HG03045 (cell line): ENCODE measurements around the gene SOX1.

Experiments used
- ATAC-seq: cut with Tn5 transposase; IDR thresholded peaks from one replicate; pipeline ENCODE4 v1.9.1; 2021; ENCODE audit warnings: mild to moderate bottlenecking, moderate library complexity; ENCODE audit not compliant: unreplicated experiment

Gene SOX1

DNA sequence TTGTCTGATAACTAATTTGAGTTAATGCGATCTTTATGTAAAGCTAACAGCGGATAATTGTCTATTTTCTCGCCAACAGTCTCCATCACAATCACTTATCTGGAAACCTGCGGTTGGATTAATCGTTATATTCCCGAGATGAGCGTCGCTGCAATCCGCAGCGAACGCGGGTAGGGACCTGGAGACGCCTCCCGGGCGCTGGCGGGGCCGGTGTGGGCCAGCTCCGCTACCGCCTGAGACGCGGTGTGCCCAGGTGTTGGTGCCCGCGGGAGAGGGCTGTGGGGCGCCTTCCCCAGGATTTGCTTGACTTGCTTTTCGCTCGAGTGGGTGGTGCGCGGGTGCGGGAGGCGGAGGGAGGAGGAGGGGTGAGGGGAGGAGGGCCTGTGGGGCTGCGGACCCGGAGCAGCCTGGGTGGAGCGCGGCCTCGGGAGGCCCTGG lies 38.3 kb downstream of the SOX1 start:
- no peak for ATAC-seq

DNA sequence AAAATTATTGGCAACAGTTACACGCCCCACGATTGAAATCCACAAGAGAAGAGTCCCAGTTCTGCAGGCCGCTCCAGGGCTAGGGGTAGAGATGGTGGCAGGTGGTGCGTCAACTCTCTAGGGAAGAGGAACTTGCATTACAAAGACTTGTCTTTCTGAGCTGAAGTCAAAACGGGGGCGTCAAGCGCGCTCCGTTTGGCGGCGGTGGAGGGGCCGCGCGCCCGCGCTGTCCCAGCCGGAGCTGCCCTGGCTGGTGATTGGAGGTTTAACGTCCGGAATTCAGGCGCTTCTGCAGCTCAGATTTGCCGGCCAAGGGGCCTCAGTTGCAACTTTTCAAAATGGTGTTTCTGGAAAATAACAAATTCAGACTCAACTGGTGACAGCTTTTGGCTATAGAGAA lies 38.9 kb downstream of the SOX1 start:
- ATAC-seq = no peak

DNA sequence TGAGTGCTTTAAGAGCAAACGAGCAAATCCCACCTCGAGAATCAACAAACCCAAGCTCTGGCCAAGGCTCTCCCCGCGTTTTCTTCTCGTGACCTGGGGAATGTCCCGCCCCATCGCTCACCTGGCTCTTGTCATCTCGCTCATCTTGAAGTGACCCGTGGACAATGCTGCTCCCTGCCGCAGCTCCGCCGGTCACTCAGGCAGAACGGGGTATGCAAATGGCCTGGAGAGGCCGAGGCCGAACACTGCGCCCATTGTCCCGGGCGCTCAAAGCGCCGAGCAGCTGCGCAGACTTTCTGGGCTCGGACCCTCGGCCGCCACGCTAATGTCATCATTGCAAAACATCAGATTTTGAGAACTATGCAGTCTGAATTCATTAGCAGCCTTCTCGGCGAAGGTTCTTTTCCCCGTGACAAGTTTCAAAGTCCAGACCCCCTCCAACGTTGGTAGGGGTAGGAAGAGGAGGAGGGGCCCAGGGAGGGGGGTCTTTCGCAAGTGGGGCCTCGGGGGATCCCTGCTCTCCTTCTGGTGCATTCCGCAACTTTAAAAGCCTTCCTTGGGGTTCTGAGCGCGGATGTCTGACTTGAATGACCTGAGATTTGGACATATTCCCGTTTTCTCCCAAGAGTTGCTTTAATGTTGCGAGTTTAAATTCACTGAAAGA lies 39.7 kb downstream of the SOX1 start:
- no peak for ATAC-seq

DNA sequence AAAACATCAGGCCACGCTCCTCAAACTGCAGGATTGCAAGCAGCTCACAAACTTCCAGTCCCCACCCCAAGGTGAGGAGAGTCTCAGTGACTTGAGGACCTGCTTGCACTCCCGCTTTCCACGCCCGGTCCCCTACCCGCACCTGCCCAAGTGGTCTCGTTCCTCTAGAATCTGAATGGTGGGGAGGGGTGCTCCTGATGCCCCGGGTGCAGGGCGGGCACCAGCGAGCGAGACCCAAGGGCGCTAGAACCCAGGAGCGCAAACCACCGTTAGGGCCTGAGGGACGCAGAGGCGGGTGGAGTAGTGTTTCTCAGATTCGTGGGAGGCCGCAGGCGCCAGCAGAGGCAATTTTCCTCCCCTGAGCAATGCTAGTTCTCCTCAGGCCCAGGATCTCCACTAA lies 40.3 kb downstream of the SOX1 start:
- no peak for ATAC-seq

DNA sequence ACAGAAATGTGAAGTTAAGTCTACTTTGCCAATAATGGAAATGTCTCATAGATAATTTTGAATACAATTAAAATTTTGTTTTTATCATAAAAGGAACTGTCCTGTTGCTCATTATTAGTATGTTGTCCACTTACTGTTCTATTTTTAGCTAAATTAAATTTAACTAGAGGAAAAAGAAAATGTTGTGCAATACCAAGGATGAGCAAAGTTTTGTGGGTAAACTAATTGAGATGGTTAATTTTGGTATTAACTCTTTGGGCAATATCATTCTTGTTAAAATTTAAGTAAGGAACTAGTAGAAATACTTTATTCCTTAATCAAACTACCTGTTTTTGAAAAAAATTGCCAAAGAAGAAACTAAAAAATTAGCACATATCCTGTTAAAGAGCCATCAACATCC lies 43.5 kb downstream of the SOX1 start:
- no peak for ATAC-seq

DNA sequence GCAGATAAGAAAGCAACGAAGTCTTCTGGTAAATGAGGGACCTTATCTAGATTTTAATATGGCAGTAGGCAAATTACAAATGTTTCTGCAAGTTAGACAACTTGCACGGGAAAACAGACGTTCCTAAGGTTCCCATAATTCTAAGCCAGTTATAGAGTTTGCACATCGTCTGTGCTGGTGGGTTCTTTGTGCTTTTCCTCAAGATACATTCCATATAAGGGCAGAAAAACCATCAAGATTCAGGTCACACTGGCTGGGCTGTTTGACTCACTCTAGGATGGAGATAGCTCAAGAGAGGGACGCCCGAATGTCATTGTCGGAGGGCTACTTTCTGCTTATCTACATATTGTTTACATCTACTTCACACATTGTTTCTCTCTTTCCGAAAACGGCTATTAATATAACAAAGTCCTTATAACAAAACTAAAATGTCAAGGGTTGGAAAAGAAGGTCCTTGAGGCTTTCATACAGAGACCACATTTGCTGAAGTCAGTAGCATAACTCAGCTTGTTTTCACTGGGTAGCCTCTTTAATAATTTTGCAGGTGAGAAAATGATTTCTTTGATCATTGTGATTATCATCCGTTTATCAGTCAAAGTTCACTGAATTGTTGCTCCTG lies 44.4 kb downstream of the SOX1 start:
- no peak for ATAC-seq

DNA sequence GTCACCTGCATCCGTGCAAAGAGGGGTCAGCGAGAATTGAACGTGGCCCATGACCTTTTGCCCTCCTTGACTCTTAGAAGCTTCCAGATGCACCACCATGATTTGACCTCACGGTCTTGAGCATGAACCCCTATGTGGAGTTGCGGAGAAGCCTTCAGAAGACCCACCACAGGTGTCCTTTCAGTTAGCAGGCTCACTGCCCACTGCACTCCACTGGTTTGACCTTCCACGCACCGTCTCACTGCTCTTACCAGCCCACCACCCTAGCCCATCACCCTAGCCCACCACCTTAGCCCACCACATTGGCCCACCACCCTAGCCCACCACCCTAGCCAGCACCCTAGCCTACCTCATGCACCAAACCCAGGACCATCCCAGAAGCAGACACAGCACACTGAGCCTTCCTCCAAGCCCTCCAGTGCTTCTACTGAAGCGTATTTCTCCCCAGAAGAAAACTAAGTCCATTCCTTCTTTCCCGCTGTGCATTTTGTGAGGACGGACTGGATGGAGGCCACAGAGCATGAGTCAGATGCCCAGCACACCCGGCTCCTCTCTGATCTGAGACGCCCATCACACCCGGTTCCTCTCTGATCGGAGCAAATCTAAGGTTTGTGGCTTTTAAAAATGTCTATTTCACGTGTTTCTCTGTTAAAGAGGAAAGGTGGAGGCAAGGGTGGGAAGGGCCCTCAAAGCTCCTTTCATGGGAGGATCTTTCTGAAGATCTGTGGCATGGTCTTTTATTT lies 45.8 kb downstream of the SOX1 start:
- no peak for ATAC-seq

DNA sequence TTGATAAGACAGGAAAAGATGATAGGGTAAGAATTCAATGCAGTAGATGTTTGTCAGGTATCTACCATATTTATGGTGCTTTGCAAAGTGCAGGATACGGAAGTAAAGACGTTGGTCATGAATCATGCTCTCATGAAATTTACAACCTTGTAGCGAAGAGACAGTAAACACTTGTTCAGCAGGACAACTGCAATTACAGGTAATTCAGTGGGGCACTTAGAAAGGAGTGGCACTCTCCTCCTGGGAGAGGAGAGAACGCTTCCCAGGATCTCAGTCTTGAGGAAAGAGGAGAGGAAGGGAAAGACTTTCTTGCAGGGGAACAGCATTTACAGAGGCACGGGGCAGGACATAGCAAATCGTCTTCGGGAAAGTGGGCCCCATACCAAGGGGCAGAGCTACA lies 46.4 kb downstream of the SOX1 start:
- no peak for ATAC-seq

DNA sequence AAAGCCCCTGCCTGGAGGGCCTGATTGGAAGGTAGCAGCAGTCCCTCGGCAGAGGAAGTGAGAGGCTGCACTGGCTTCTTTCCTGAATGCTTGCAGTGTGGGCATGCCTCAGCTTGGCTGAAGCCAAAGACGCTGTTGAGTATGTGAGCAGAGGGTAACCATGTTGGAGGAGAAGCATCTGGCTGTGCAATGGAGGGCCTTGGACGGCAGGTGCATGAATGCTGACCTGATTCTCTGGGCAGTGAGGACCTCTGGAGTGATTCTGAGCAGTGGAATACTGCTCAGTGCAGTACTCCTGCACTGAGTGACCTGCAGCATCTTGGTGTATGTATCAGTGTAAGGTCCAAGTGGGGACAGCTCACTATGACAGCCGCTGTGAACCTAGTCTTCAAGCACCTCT lies 46.9 kb downstream of the SOX1 start:
- ATAC-seq = no peak

DNA sequence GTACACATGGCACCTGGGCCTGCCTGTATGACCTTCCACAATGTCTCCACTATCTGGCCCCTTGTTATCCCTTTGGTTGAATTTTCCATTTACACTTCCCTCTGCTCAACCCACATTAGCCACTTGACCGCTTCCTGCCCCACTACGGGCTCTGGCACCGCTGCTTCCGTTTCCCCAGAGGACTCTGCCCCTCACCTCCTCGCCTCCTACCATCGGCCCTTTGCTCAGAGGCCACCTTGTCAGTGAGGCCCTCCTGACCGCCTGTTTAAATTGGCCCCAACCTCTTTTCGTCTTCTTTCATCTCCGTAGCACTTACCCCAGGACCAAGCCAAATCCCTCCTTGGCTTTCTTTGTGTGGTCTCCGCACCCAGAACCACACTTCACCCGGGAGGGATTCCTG lies 47.4 kb downstream of the SOX1 start:
- no peak for ATAC-seq

DNA sequence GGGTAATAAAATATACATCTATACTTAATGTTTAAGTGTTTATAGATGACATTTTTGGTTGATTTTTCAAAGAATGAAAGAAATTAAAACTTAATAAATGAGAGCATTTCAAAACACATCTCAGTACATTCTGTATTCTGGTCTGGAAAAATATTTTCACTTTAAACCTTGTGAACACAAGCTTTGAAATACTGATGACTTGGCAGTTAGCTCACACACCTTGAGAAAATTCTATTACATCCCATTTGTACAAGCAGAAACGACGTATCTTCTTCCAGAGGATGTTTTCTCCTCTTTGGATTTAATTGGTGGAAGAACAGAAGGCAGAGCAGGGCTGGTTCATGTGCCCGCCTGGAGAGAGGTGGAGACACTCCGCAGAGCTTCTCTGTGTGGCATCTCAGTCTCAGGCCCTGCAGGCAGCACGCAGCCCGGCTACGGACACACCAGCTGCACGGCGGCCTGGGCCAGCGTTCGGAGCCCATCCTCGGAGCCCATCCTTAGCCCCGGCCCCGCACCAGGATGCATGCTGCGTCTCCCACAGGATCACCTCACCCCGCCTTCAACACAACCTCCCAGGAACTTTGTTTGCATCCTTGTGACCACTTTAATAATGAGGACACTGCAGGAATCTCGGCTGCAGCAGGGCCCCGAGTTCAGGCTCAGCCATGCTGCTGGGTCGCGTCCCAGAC lies 48.6 kb downstream of the SOX1 start:
- ATAC-seq = no peak

DNA sequence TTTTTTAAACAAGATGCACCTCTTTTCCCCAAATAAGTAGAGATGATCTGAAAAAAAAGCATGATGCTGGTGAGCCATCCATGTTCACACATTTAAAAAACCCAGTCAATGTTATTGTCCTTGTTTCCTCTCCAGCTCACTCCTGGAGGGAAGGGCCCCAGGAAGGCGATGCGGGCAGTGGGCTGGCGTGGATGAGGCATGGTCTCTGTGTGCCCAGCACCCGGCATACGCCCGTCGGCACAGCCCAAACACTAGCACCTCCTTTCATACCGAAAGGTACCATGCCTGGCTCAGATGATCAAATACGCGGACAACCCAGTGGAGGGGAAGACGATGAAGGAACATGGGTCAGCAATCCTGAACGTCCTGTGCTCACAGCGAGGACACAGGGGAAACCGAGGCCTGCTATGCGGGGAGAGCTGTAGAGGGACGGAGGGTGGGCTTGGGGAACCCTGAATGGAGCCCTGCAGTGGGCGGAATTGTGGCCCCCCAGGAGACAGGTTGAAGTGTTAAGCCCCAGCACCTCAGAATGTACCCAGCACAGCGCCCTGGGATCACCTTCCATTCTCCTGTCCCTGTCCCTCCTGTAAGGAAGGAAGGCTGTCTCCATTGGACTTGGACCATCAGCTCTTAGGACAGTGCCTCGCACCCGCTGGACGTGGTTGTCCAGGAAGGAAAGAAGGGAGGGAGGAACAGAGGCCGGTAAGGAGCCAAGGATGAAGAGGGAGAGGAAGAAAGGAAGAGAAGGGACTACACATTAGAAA lies 49.4 kb downstream of the SOX1 start:
- ATAC-seq = no peak

DNA sequence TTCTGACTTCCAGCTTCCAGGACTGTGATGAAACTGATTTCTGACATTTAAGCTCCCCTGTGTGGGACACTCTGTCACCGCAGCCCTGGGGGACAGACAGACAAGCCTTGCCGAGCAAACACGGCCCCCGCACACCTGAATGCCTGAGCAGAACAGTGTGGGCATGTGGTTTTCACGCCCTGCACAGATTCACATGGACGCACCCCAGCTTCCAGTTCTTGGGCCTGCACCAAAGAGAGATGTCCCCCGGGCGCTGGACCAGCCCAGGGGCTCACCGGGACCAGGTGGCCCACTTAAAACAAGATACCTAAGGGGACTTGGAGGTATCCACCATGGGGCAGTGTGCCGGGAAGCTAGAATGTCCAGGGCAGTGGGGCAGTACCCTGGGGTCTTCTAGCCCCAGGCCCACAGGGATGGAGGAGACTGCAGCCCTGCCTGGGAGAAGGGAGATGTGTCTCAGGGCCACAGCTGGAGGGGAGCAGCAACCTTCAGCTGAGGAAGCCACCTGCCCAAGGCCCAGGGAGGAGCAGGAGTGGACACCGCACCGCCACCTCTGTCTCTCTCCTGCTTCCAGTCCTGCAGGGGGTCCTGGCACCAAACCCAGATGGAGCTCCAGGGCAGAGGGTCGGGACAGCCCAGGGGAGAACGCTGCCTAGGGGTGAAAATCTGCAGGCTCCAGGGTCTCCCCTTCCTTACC lies 50.5 kb downstream of the SOX1 start:
- no peak for ATAC-seq

DNA sequence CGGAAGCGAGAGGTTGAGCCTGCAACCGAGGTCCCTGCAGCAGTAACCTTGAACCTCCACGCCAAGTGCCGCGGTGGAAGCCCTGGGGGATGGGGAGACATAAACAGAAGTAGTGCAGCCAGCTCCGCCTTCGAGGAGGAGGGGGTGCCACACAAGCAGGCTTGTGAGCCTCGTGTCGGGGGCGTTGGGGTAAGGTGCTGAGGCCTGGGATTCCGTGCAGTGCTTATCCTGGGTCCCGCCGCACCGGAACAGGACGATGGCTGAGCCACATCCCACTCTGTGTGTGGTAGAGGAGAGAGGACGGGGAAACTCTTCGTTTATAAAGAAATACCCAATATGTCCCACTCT lies 51.0 kb downstream of the SOX1 start:
- ATAC-seq = no peak

DNA sequence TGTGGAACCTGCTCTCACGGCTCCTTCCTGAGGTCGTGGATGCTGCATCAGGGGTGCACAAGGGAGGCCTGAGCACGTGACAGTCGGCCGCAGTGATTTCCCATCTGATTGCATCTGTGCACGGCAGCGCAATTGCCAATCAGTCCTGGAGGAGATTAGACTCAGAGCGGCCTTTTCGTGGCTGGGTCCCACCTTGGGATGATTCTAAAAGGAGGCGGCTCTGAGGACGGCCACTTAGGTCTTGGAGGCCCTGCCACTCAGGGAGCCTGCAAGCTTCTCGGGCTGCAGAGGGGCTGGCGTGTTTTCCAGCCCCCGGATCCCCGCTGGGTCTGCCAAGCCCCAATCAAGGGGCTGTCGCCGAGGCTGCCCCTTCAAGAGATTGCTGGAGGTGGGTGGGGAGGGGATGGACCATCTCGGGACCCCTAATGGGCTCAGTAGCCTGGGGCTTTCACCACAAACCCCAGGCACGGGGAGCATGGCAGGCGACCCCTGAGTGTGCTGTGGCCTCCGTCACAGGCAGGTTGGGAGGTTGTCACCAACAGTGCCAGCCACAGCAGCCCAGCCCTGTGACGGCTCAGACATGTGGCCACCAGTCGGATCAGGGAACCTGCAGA lies 51.6 kb downstream of the SOX1 start:
- no peak for ATAC-seq

DNA sequence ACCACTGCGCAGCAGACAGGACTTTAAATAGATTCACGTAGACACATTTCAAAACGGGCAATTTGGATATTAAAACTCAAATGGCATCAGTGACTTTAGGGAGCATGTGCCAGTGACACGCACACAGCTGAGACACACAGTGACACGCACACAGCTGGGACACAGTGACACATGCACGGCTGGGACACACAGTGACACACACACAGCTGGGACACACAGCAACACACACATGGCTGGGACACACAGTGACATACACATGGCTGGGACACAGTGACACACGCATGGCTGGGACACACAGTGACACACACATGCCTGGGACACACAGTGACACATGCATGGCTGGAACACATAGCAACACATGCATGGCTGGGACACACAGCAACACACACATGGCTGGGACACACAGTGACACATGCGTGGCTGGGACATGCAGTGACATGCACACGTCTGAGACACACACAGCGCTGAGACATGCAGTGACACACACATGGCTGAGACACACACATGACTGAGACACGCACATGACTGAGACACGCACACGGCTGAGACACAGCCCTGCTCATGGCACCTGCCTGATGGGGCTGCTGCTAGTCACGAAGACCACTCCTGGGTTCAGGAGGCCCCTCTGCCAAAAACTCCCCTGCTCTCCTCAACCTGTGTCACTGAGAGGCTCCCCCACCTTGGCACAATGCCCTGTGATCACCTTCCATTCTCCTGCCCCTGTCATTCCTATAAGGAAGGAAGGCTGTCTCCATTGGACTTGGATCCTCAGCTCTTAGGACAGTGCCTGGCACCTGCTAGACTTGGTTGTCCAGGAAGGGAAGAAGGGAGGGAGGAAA lies 52.5 kb downstream of the SOX1 start:
- ATAC-seq = no peak

DNA sequence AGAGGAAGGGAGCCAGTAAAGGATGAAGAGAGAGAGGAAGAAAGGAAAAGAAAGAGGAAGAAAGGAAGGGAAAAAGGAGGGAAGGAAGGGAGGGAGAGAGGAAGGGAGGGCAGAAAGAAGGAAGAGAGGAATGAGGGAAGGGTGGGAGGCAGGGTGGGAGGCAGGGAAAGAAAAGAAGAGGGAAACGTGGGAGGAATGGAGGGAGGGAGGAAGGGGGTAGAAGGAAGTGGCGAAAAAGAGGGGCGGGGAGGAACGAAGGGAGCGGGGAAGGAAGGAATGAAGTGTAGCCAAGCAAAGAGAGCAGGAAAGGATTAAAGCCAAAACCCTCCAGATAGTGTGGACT lies 53.1 kb downstream of the SOX1 start:
- ATAC-seq = no peak
